Fibroblast of skin of right biceps (primary cell): ENCODE results near the gene FCGR2B.
"Not testable (repeated sequence)": the region's sequence is repeated elsewhere in the genome, so short reads cannot be mapped to it uniquely, and the experiment has no call there.

Experiments used
- DNase-seq: peaks from one replicate; pipeline ENCODE4 v3.0.0-alpha.2; 2013

FCGR2B gene

GRCh38 chr1:161647507-161648360 lies 15.2 kb upstream of the FCGR2B start:
- peak; percentile 57 for DNase-seq

GRCh38 chr1:161653541-161653940 lies 9.4 kb upstream of the FCGR2B start:
- DNase-seq = not testable (repeated sequence)

GRCh38 chr1:161653971-161654370 lies 9.0 kb upstream of the FCGR2B start:
- not testable (repeated sequence) for DNase-seq

GRCh38 chr1:161658524-161658923 lies 4.4 kb upstream of the FCGR2B start:
- DNase-seq = not testable (repeated sequence)

GRCh38 chr1:161661660-161662311 lies 1.2 kb upstream of the FCGR2B start:
- DNase-seq = not testable (repeated sequence)

- not testable (repeated sequence) for DNase-seq
Measured at GRCh38 chr1:161663569-161663968, 626 bp downstream of the FCGR2B start.

GRCh38 chr1:161664689-161665088 lies 1.7 kb downstream of the FCGR2B start:
- not testable (repeated sequence) for DNase-seq

- peak; percentile 5 for DNase-seq
Measured at GRCh38 chr1:161671045-161672020, 8.4 kb downstream of the FCGR2B start.

- peak; percentile 22 for DNase-seq
Measured at GRCh38 chr1:161673437-161673836, 10.5 kb downstream of the FCGR2B start.

GRCh38 chr1:161674447-161674846 lies 11.5 kb downstream of the FCGR2B start:
- DNase-seq = not testable (repeated sequence)

GRCh38 chr1:161674908-161675307 lies 12.0 kb downstream of the FCGR2B start:
- DNase-seq = not testable (repeated sequence)

GRCh38 chr1:161676441-161676840 lies 13.5 kb downstream of the FCGR2B start:
- no peak for DNase-seq

- no peak for DNase-seq
Measured at GRCh38 chr1:161676958-161677689, 14.2 kb downstream of the FCGR2B start.

GRCh38 chr1:161678500-161678899 lies 15.6 kb downstream of the FCGR2B start:
- no peak for DNase-seq

GRCh38 chr1:161681879-161682278 lies 18.9 kb downstream of the FCGR2B start:
- no peak for DNase-seq

- DNase-seq = no peak
Measured at GRCh38 chr1:161688946-161689345, 26.0 kb downstream of the FCGR2B start.

GRCh38 chr1:161691846-161692245 lies 28.9 kb downstream of the FCGR2B start:
- DNase-seq = no peak

GRCh38 chr1:161693020-161693712 lies 30.2 kb downstream of the FCGR2B start:
- DNase-seq = not testable (repeated sequence)

- DNase-seq = not testable (repeated sequence)
Measured at GRCh38 chr1:161698302-161698701, 35.4 kb downstream of the FCGR2B start.

- no peak for DNase-seq
Measured at GRCh38 chr1:161702250-161702649, 39.3 kb downstream of the FCGR2B start.

- DNase-seq = no peak
Measured at GRCh38 chr1:161705537-161705936, 42.6 kb downstream of the FCGR2B start.

GRCh38 chr1:161706113-161706481 lies 43.2 kb downstream of the FCGR2B start:
- DNase-seq = peak; percentile 93
